DMS79 (cell line): Measurements from ENCODE around the gene ARHGAP6.

Experiments used
- DNase-seq: peaks from one replicate; lab custom pipeline; 2025; lab: John Stamatoyannopoulos, UW

The ARHGAP6 gene

DNA sequence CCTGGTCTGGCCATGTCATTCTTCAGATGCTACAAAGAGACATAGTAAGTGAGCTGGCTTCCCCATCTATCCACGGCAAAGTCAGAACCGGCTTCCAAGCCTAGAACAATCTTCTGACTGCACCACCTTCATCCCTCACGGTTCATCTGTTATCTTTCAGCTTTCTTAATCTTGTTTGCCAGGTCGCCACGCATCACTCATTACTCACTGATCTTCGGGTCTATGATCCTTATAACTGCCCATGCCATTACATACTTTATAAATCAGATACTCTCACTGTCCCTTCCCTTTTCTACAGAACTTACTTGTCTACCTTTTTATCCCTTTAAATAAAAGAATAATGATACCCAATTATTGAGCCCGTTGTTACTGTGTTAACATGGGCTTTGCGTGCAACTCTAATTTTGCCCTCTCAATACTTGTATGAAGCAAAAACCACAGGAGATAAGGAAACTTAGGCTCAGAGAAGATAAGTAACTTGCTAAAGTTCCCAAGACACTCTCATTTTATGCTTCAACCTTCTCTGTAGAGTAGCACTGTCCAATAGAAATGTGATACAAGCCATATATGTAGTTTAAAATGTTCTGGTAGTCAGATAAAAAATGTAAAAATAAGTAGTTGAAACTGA is 200.8 kb downstream of the ARHGAP6 start:
- DNase-seq: no peak

DNA sequence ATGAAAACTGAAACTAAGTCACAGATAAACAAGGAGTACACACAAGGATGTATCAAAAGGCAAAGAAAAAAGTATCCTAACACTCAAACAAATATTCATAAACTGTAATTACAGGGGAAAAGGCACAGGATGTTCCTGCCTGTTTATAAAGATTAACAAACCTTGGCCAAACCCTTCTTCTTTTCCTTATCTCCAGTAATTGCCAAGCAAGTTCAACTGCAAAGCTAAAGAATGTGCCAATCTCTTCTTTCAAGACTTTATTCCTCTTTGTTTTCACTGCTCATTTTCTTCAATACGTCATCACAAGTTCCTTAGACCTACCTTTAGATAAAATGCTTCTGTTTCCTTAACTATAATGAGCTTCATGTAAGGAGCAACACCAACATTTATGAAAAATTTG is 201.3 kb downstream of the ARHGAP6 start:
- DNase-seq: no peak

DNA sequence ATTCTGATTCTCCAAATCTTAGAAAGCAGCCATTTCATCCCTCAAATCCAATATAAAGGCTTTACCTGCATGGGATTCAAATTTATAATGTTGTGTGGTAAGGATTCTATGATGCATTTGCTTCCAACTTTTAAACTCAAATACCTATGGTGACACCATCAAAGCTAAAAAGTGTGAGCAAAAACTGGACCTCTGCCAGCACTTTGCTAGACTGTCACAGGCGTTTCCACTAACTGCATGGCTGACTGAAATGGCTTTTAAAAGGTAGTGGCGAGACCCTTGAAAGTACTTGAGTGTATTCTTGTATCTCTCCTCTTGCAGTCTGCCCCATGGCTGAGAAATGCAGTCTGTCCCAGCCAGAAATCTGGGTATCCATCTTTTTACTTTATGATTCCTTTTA is 203.1 kb downstream of the ARHGAP6 start:
- no peak for DNase-seq

DNA sequence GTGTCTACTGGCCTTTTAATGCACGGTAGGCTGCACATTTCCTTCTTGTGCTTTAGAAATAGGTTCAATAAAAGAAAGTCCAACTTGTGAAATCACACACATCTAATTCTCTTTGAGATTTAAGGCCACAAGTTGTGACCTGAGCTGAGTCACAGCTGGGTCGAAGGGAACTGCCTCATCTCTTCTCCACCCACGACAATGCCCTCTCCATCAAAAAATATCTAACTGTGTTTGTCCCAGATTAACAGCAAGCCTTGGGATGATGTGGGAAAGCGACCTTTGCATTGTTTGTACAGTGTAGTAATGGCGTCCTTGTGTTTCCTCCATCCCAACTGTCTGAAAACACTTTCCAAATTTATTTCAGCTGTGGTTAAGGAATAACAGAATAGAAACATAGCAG is 203.6 kb downstream of the ARHGAP6 start:
- DNase-seq: no peak

DNA sequence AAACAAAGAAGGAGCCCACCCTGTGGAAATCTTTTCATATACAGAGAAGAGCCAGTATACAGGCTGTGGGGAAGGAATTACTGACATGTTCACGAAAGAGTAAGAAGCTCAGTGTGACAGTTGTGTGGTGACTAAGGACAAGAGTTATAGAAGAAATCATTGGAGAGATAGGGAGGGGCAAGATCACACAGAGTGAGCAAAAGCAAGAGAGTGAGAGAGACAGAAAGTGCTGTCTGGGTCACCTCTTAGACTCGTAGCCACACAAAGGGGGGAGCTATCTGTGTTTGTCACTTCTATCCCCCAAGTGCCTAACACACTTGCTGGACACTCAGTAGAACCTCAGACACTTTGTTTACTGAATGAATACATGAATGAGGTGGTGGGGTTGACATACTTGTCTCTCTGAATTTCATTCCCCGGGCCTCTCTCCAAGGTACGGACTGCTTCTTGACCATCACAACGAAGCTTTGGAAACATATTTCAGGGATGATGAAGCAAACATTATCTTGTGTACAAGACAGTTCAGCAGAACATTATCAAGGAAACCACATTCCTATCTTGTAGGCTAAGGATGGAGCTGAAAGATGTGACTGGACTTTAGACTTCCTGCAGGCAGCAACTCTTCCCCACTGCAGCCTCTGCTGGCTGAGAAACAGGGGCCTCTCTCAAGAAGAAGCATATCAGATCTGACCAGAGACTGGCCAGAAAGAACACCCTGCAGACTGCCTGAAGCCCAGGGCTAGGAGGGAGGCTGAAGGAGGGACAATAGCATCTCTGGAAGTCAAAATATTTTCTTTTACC is 204.3 kb downstream of the ARHGAP6 start:
- no peak for DNase-seq

DNA sequence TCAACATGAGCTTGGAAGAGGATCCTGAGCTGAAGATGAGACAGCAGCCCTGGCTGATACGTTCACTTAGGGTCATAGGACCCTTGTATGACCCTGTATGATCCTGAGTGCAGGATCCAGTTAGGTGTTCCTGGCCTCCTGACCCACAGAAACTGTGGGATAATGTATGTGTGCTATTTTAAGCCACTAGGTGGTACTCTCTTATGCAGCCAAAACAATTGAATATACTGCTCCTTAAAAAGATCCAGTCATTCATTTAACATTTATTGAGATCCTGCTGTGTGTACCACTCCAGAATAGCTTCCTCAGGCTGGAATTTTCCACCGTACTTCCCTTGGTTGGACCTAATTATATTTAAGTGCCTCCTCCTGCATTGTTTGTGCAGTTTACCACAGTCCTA is 205.4 kb downstream of the ARHGAP6 start:
- no peak for DNase-seq

DNA sequence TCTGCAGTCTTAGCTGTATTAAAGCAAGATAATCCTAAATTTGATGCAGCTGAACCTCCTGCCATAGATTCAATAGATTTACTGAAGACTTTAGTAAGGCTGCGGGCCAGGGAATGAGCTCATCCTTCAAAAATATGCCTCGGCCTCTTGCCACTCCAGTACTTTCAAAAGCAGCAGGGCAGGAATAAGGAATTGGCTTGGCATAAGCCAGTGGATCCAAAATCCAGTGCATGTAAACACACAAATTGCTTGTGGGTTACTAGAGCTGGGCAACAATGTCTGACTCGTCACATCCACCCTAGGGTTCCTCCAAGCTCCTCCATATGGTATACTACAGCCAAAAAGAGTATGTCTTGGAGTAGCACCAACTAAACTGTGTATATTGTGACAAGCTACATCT is 207.6 kb downstream of the ARHGAP6 start:
- no peak for DNase-seq

DNA sequence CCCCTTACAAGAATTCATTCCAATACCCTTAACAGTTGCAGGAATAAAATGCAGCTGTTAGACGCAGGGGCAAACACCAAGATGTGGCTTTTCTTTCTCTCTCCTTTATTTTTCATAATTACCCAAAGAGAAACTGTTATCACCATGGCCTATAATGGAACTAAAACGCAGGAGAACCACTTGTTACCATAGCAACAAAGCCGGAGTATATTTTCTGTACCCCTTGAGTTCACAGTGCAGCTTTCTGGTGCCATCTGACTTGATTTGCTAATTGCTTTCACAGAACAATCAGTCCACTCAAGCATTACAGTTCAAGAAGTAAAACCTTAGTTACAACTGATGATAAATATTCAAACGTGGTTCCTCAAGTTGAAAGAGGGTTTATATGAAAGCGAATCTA is 214.6 kb downstream of the ARHGAP6 start:
- DNase-seq: no peak

DNA sequence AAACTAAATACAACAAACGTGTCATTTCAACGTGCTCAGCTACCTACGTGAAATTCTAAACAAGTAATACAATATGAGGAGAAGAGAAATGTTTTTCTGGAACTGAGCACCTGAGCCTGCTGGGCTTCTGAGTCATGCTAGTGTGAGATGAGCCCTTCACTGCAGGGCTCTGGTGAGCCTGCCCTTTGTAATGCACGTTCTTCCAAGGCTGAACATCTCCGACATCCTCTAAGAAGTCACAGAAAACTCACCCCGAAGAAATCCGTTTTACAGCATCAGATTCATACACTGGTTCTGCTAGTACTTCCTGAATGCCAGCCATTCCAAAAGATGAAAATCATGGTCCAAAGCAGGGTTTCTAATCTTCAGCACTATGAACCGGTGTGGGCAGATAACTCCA is 215.4 kb downstream of the ARHGAP6 start:
- DNase-seq: no peak

DNA sequence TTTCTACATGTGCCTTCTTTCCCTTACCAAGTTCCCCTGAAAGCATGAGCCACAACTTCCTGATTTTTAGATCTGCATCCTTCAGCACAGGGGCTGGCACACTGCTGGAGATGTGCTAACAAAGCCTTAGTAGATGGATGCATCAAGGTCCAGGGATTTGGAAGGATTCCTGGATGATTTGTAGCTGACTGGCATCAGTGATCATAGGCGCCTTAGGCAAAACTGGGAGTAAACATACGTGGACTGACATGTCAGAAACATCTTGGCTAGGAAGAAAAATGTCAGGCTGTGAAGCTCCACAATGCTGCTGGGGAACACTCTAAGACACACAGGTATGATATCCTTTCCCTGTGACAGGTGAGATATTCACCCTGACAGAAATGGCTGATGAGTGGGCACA is 216.1 kb downstream of the ARHGAP6 start:
- no peak for DNase-seq

DNA sequence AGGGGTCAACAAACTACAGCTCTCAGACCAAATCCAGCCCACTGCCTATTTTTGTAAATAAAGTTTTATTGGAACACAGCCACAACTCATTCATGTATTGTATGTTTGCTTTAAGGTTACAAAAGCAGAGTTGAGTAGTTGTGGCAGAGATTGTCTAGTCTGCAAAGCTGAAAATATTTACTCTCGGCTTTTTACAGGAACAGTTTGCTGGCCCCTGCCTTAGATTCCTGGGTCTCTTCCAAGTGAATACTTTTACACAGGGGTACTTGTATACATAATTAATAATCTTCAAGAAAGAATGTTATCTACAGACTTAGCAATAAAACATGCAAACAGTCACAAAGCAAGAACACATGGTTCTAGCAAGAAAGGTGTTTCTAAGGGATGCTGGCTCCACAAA is 218.3 kb downstream of the ARHGAP6 start:
- DNase-seq: no peak

DNA sequence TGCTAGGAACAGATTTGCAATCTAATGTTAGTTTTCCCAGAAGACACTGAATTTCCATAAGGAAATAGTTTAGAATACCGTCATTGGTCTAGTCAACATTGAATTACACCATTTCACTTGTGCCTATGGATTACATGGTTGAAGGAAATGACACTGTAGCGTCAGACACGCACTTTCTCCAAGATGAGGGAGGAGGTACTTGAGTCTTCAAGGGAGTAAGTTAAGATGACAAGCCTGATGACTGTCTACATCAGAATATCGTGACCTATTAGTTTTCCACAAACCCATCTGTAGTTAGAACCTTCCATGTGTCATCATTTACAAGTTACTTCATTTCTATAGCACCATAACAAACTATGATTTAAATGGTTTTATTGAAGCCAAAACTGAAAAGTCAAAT is 218.8 kb downstream of the ARHGAP6 start:
- DNase-seq: no peak

DNA sequence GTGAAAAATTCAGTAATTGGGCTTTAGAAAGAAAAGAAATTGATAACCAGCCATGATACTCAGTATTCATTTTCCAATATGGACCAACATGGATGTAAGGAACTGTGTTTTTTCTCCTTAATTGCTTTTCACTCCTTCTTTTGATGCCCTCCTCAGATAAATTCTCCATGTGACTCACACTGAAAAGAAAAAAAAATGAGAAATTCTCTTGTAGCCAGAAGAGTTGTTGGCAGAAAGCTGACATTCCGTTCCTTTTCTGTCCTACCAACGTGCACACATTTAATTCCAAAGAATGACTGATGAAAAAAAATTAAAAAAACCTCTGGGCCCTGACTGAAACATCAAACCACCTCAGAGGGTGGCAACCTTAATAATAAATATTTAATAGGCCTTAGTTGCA is 219.4 kb downstream of the ARHGAP6 start:
- no peak for DNase-seq

DNA sequence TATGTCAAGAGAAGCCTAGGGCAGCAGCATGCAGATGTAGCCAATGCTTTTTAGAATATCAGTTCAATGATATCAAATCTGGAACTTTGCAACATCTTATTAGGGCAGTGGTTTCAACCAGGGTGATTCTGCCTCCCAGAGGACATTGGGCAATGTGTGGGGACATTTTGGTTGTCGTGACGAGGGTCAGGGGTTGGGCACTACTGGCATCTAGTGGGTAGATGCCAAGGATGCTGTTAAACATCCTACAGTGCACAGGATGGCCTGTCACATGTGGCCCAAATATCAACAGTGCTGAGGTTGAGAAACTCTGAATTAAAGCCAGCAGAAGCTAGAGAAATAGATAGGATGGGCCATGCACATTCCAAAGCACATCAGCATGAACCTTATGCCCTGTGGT is 220.2 kb downstream of the ARHGAP6 start:
- DNase-seq: no peak

DNA sequence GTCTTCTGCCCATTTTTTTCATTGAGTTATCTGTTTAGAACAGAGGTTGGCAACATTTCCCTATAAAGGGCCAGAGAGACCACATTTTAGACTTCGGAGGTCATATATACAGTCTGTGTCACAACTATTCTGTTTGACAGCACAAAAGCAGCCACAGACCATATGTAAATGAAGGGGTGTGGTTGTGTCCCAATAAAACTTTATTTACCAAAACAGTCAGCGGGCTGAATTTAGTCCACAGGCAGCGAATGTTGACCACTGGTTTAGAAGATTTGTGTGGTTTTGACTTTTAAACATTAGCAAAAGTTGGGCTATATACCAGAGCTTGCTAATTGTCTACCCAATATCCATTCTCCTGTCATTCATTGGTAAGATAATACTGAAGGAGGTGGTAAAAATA is 221.7 kb downstream of the ARHGAP6 start:
- DNase-seq: no peak

DNA sequence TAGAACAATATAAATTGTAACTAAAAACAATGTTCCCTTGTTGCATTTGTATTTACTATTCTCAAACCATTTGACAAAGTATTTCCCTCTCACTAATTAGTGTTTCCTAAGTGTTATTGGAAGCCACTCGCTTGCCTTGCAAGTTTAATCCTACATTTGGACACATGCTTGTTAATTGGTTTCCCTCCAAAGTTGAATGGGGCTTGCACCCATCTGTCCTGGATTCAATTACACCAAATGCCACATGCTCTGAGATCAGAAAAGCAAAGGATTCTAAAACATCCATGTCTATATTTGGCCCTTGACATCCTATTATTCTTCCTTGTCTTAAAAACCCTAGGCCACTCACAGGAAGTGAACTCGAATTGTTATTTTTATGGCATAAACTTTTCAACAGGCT is 225.9 kb downstream of the ARHGAP6 start:
- no peak for DNase-seq

DNA sequence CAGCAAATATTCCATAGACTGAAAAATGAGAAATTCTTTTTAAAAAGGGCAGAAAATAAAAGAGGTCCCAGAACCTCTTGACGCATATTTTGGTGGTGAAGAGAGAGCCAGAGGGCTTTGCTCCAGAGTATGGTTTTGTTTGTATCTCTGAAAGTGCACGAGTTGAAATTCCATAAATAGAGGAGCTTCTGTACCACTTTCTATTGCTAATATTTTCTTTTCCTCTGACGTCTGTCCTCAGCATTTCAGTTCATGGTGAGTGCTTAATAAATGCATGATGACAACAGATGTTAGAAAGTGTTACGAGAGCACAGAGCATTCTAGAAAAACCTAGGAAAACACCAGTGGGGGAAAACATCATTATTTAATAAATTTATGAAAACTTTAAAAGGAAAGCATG is 227.0 kb downstream of the ARHGAP6 start:
- DNase-seq: no peak

DNA sequence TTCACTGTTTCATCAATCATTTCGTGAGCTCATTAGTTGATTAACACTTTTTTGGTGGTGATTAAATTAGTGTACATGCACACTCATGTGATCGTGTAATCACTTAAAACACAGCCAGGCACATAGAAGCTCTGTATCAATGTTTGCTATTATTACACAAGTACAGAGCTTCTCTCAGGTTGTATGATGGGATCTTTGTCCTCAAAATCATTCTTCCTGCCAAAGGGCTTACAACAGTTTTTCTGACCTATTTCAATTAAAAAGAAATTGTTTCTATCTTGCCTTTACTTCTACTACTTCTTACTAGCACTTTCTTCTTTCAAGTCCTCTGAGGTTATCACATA is 227.4 kb downstream of the ARHGAP6 start:
- DNase-seq: no peak

DNA sequence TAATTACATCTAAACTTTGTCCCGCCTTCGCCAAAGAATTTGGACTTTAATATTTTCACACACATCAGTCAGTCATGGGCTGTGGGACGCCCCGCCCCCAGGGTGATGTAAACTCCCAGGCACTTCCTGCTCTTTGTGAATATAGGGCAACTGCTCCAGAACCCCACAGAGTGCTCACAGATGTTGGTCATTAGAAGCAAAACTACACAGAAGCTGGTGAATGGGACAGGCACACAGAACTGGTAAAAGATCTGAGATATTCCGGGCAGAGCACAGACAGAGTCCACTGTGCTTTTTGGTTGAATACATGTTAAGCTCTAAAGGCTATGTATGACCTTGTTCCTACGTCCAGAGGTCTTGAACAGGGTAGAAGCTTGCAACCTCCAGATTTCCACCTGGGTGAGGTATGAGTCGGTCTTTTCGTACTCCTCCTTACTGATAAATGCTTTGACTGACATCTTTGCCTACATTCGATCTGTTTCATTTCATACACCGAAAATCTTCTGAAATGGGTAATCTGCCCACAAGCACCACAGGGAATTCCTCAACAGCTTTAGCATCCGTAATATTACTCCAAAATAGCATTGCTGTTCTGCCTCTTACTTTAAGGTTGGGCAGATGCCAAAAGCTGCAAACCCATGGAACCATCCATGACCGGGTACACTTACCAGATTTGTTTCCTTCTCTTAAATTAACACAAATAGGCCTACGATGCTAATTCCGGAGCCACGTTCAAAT is 227.9 kb downstream of the ARHGAP6 start:
- no peak for DNase-seq

DNA sequence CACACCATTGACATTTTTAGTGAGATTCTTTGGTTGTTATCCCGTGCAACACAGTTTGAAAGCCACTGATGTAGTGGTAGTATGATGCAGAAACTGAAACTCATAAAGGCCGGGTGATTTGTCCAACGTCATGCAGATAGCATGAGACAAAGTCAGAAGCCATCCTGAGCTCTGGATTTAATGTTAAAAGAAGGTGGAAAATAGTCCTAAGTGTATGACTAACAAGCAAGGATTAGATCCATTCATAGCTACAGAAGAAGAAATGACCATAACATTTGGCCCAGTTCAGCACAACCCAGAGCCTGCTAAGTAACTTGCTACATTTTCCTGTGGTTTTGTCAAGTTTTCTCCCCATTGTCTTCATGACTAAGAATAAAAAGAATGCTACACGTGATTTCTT is 230.2 kb downstream of the ARHGAP6 start:
- DNase-seq: no peak

DNA sequence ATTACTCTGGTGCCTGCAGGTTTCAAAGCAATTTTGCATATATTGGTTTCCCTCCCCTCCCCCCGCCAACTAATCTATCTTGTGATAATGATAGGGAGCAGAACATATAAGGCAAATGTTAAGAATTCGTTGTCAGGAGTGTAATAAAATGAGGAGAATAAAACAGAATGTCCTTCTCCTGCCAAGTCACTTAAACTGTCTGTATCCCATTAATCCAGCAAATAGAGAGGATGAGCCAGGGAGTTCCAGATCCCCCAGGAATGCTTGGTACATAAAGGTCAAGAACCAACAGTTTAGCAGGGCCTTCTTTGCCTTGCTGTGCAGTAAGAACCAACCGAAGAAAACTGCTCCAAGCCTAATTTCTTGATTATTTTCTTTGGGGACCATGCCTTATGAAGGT is 231.1 kb downstream of the ARHGAP6 start:
- no peak for DNase-seq

DNA sequence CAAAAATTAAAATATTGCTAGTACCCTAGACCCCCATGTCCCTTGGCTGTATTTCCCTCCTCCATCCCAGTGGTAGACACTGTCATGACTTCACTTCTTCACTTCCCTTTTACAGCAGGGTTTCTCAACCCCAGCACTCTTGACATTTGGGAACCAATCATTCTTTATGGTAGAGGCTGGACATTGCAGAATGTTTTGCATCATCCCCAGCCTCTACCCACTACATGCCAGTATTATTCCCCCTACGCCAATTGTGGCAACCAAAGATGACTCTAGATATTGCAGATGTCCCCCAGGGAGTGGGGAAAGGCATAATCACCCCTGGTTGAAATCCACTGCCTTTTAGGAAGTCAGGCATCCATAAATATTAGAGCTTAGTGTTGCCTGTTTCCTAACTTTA is 233.9 kb downstream of the ARHGAP6 start:
- DNase-seq: no peak

DNA sequence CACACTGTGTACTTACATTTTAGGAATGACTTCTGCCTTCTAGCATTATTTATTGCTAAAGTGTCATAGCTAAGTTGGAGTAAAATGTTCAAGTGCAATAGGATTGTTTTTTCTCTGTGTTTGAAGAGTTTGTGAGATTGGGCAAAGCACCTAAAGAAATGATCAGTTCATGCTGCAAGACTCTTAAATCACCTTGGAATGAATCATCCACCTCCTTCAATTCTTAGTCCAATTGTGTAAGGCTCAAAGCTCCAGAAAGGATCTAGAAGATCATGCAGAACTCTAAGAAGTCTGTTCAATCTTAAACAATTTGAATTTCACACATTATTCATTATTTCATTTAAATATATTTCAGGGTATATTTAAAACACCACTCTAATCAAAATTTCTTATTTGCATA is 235.4 kb downstream of the ARHGAP6 start:
- no peak for DNase-seq
